Naive thymus-derived CD8-positive, alpha-beta T cell (primary cell): ENCODE data around the gene FAM217A. TPM values are rescaled to one million over a fixed set of nuclear protein-coding genes. Genes with fewer than 3 reads are reported as not detected.

Source experiments
- ATAC-seq, 2 donors: fragments of 150-1000 bp; cut with Tn5 transposase in 1 of 2; sonication (Bioruptor Pico), chemical (Tn5 transposase) in 1 of 2; 1 replicate in 1 of 2; 2 replicates in 1 of 2; pipeline ENCODE4 v1.10.0; 2021; ENCODE audit warnings: mild to moderate bottlenecking in 2 of 2, moderate library complexity in 2 of 2
- POLR2A ChIA-PET: fragments of 350-600 bp; sonication (Branson Sonifier 250); formaldehyde crosslinking; loops from one replicate; lab custom pipeline; 2021; ENCODE audit warnings: antibody characterized with exemption; lab: Charles Lee
- DNase-seq, 10 donors: peaks; one replicate each; pipeline versions ENCODE4 v3.0.0 to v3.0.0-alpha.2; 2020 to 2022
- H3K27ac Mint-ChIP-seq, 10 donors: one replicate each; pipeline ENCODE4 v1.8.0; 2020 to 2022; ENCODE audit warnings: mild to moderate bottlenecking in 10 of 10, mixed read lengths in 10 of 10, moderate library complexity in 4 of 10, inconsistent platforms in 1 of 10
- H3K27me3 Mint-ChIP-seq, 5 donors: one replicate each; pipeline ENCODE4 v1.8.0; 2021 to 2022; ENCODE audit warnings: mixed read lengths in 5 of 5
- H3K36me3 Mint-ChIP-seq, 3 donors: one replicate each; pipeline ENCODE4 v1.8.0; 2020 to 2022; ENCODE audit warnings: mixed read lengths in 3 of 3, mild to moderate bottlenecking in 2 of 3, inconsistent platforms in 1 of 3
- H3K4me1 Mint-ChIP-seq, 4 donors: one replicate each; pipeline ENCODE4 v1.8.0; 2021 to 2022; ENCODE audit warnings: mixed read lengths in 4 of 4
- H3K4me3 Mint-ChIP-seq, 10 donors: one replicate each; pipeline ENCODE4 v1.8.0; 2020 to 2022; ENCODE audit warnings: mild to moderate bottlenecking in 10 of 10, mixed read lengths in 10 of 10, moderate library complexity in 6 of 10, inconsistent platforms in 1 of 10
- H3K9me3 Mint-ChIP-seq, 9 donors: one replicate each; pipeline ENCODE4 v1.8.0; 2020 to 2022; ENCODE audit warnings: mixed read lengths in 9 of 9, mild to moderate bottlenecking in 3 of 9, inconsistent platforms in 1 of 9, moderate library complexity in 1 of 9
- polyA plus RNA-seq, 3 donors: library from polyadenylated mRNA; unstranded; fragments of 300-500 nt; fragmentation: Illumina TruSeq; gene quantifications; one replicate each; pipeline ENCODE4 v1.2.3, GENCODE V29; 2021
- total RNA-seq, 8 experiments: library from RNA in 2 of 8; stranded (reverse) in 2 of 8; gene quantifications; one replicate each; pipeline ENCODE4 v1.2.3 and lab custom pipeline; 2021 to 2026

The FAM217A gene
- total and polyA plus RNA-seq, 5 experiments from 2014 or later = 0.08 to 0.23 TPM; not detected in 3

DNA sequence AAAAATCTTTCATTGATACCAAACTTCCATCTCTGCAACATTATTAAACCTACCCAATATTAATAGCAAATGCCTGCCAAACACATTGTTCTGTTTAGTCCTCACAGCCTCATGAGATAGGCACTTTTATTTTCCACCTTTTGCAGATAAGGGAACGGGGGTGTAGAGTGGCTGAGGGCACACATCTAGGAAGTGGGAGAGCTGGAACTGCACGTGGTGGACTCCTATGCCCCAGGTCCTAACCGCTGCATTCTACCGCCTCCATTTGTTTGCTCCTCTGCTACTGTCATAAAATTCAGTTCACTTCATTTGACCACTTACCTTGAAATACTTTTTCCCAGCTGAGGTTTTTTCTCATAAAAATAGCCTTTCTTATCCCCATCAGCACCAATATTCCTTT is 7.6 kb downstream of the FAM217A start:
- Mint-ChIP-seq H3K4me1 (peaks cover 0 to 2% (median 0%) of the 10 kb centered on the region in 4 donors), H3K27me3 (peaks cover 0 to 5% (median 0%) of the 10 kb centered on the region in 5 donors), H3K9me3 (no peaks in the 10 kb centered on the region), H3K27ac (no peak overlapping the region), H3K36me3 (no peaks in the 10 kb centered on the region), H3K4me3 (no peak overlapping the region)
- POLR2A ChIA-PET = interaction anchor here (1.0 kb wide), 1 partner anchor 64 kb away, joined by 9 read pairs; the partner anchor contains the start of gene ECI2
- DNase-seq (no peak), ATAC-seq (no peak)

DNA sequence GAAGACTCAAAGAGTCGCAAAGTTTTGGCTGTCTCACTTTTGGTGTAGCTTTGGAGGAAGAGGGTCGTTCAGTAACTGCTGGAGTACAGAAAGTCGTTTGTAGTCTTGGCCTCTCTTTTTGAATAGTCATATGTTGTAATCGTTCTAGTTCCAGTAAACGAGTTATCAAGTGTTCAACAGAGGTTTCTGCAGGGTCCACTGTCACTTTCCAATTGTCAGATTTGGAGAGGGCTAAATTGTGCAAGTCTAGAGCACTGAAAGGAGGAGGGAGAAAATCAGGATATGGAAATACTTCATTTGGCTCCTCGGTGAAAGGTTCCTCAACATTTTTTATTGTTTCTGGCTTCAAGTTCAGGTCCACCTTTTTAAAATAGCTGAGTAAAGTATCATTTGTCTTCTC is 9.7 kb downstream of the FAM217A start:
- H3K36me3 Mint-ChIP-seq = peaks cover 0 to 20% (median 0%) of the 10 kb centered on the region in 3 donors
- H3K9me3 Mint-ChIP-seq = no peaks in the 10 kb centered on the region
- H3K4me1 Mint-ChIP-seq = peaks cover 0 to 3% (median 1%) of the 10 kb centered on the region in 4 donors
- ATAC-seq (no peak), DNase-seq (no peak)
- H3K27me3 Mint-ChIP-seq = no peaks in the 10 kb centered on the region
- no peak overlapping the region for H3K4me3 Mint-ChIP-seq
- no peak overlapping the region for H3K27ac Mint-ChIP-seq
- POLR2A ChIA-PET = interaction anchor here (0.7 kb wide), 1 partner anchor 58 kb away, joined by 3 read pairs; no protein-coding TSS in a partner anchor

DNA sequence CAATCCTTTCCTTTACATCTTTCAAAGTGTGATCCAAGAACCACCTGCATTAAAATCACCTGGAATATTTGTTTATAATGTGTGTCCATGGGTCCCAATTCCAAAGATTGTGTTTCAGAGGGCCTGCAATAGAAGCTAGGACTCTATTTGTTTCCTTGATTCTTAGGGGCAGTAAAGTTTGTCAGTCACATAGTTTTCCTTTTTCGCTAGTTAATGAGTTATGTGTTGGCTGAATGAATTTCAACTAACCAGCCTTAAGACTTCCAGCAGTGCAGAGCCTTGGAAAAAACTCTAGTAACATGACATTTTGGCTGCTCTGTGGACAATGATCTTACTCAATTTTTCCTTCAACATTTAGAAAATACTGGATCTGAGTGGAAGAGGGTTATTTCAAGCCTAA is 11.3 kb downstream of the FAM217A start:
- Mint-ChIP-seq H3K27me3 (no peaks in the 10 kb centered on the region), H3K9me3 (no peaks in the 10 kb centered on the region), H3K4me3 (no peak overlapping the region), H3K4me1 (peaks cover 0 to 3% (median 1%) of the 10 kb centered on the region in 4 donors), H3K36me3 (peaks cover 0 to 34% (median 0%) of the 10 kb centered on the region in 3 donors), H3K27ac (peak overlapping the region in 4 of 10 donors; percentile 5 to 24 (median 22))
- POLR2A ChIA-PET = no interaction called here
- ATAC-seq = no peak
- DNase-seq = no peak

DNA sequence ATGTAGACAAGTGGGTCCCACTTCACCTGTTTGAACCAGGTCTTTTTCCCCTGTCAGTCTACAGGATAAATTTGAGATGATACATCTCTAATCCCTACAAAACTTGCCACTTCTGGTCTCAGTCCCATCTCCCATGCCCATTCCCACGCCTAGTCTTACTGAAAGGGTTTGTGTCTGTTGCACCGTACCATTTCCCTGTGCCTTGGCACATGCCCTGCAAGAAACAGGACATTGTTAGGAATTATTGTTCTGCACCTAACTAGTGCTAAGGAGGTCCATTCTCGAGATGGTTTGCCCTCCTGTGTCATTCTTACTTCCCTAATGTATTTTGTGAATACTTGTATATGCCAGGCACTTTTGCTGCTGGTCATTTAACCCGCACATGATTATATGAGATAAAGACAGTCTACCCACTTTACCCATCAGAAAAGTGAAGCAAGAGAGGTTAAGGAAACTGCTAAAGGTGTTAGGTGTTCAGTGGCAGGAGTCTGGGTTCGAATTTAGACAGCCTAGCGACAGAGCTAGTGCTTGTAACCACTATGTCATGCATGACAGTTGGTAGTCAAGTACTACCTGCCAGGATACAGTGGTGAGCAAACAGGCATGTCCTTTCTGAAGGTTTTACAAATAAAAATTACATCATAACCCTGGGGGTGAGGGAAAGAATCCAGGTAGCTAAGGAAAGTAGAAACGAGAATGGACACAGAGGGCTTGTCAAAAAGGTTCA is 12.7 kb downstream of the FAM217A start:
- H3K27ac Mint-ChIP-seq = peak overlapping the region in 9 of 10 donors; percentile 3 to 87 (median 67)
- no peaks in the 10 kb centered on the region for H3K27me3 Mint-ChIP-seq
- POLR2A ChIA-PET = no interaction called here
- H3K36me3 Mint-ChIP-seq = peaks cover 0 to 46% (median 0%) of the 10 kb centered on the region in 3 donors
- H3K4me1 Mint-ChIP-seq = peaks cover 0 to 3% (median 1%) of the 10 kb centered on the region in 4 donors
- no peaks in the 10 kb centered on the region for H3K9me3 Mint-ChIP-seq
- no peak for ATAC-seq
- DNase-seq = no peak
- no peak overlapping the region for H3K4me3 Mint-ChIP-seq

DNA sequence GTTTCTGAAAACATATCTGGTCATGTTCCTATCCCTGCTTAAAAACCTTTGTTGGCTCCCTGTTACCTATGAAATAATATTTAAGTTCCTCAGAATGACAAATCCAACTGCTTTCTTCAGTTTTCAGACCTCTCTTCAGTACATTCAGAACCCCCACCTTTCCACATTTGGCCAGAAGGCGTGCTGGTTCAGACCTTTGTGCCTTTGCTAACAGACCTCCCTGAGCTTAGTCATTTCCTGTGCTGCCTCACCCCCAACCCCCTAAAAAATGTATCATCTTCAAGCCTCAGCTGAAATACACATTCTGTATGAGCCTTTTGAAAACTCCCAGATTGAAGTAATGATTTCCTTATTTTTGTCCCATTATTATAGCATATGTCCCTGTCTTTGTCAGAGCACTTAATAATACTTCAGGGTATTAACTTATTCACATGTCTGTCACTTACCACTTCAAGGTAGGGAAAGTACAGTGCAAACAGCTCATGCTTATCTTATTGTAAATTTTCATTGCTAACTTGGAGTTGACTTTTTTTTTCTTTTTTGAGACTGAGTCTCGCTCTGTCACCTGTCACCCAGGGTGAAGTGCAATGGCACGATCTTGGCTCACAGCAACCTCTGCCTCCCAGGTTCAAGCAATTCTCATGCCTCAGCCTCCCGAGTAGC is 19.7 kb downstream of the FAM217A start:
- POLR2A ChIA-PET = interaction anchor here (0.9 to 1.1 kb wide), 2 partner anchors 38 to 77 kb away, joined by 3 to 5 read pairs; a partner anchor contains a TSS
- peaks cover 0 to 90% (median 12%) of the 10 kb centered on the region in 3 donors for H3K36me3 Mint-ChIP-seq
- DNase-seq = peak in 9 of 10 donors; percentile 29 to 76 (median 45)
- peaks cover 9 to 39% (median 22%) of the 10 kb centered on the region in 4 donors for H3K4me1 Mint-ChIP-seq
- no peaks in the 10 kb centered on the region for H3K27me3 Mint-ChIP-seq
- H3K4me3 Mint-ChIP-seq = peak overlapping the region in 8 of 10 donors; percentile 0 to 71 (median 40)
- ATAC-seq = peak; percentile 73 to 86
- H3K9me3 Mint-ChIP-seq = no peaks in the 10 kb centered on the region
- peak overlapping the region; percentile 63 to 96 (median 86) for H3K27ac Mint-ChIP-seq

DNA sequence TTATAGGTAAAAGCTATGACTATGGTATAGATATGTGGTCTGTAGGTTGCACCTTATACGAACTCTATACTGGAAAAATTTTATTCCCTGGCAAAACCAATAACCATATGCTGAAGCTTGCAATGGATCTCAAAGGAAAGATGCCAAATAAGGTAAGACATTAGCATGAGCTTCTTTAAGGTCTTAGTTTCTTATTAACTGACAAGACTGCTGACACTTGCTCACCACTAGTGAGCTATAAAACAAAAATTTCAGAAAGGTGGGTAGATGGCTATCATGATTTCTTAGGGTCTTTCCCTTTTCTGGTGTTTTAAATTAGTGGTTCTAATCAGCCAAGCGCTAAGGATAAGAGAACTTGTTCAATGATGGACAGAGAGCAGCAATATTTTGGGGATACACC is 21.9 kb downstream of the FAM217A start:
- DNase-seq = no peak
- no peak overlapping the region for H3K4me3 Mint-ChIP-seq
- no peaks in the 10 kb centered on the region for H3K27me3 Mint-ChIP-seq
- H3K4me1 Mint-ChIP-seq = peaks cover 9 to 39% (median 22%) of the 10 kb centered on the region in 4 donors
- ATAC-seq = no peak
- H3K36me3 Mint-ChIP-seq = peaks cover 0 to 91% (median 23%) of the 10 kb centered on the region in 3 donors
- POLR2A ChIA-PET = no interaction called here
- H3K9me3 Mint-ChIP-seq = no peaks in the 10 kb centered on the region
- peak overlapping the region in 5 of 10 donors; percentile 17 to 82 (median 30) for H3K27ac Mint-ChIP-seq

DNA sequence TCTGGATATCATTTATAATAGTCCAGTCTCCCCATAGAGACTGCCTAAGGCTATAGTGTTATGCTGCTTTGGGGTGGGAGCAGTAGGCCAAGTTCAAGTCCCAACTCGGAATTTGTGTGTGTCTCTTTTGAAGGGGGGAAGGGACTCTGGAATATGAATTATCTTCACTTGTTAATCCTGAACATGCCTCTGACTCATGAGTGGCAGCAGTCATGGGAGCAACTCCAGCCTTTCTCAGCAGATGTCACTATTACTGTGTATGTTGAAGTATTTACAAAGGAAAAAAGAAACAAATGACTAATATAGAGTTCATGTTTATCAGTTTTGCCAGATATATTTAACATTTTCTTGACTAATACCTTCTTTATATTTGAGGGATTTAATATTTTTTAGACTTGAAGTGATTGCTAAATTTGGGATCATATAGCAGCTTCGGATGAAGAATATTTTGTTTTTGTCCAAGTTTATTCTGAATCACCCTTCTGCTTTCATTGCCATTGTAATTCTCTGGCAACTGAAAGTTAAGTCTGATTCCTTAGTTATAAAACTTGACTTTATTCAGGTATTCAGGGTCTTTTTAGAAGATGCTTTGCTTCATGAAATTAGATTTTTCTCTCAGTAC is 23.4 kb downstream of the FAM217A start:
- POLR2A ChIA-PET = no interaction called here
- H3K36me3 Mint-ChIP-seq = peaks cover 0 to 95% (median 23%) of the 10 kb centered on the region in 3 donors

DNA sequence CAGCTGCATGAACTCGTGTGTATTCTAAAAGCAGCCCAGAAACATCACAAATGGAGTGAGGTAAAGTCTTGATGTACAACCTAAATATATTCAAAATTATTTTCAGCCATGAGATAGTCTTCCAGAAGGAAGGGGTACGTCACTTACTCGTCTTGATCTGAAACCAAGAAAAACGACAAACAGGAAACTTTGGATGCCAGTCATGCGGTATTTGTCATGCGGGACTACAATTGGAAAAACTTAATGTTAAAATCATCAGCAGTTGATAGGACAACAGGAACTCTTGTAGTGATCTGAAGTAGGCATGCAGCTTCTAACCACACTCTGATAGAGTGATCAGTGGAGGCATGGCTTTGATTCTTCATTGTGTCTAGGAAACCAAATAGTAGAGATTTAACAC is 29.7 kb downstream of the FAM217A start:
- H3K4me3 Mint-ChIP-seq = no peak overlapping the region
- H3K36me3 Mint-ChIP-seq = peaks cover 0 to 93% (median 35%) of the 10 kb centered on the region in 3 donors
- no peaks in the 10 kb centered on the region for H3K27me3 Mint-ChIP-seq
- ATAC-seq = no peak
- POLR2A ChIA-PET = no interaction called here
- no peak overlapping the region for H3K27ac Mint-ChIP-seq
- no peak for DNase-seq
- peaks cover 0 to 3% (median 0%) of the 10 kb centered on the region in 4 donors for H3K4me1 Mint-ChIP-seq
- H3K9me3 Mint-ChIP-seq = no peaks in the 10 kb centered on the region

More for the DNA sequence above, 23.4 kb downstream of the FAM217A start:
- peak overlapping the region in 5 of 10 donors; percentile 8 to 75 (median 56) for H3K27ac Mint-ChIP-seq
- H3K4me1 Mint-ChIP-seq = peaks cover 9 to 34% (median 22%) of the 10 kb centered on the region in 4 donors
- no peaks in the 10 kb centered on the region for H3K9me3 Mint-ChIP-seq
- no peak overlapping the region for H3K4me3 Mint-ChIP-seq
- no peaks in the 10 kb centered on the region for H3K27me3 Mint-ChIP-seq
- DNase-seq (peak in 1 of 10 donors; percentile 5), ATAC-seq (no peak)

DNA sequence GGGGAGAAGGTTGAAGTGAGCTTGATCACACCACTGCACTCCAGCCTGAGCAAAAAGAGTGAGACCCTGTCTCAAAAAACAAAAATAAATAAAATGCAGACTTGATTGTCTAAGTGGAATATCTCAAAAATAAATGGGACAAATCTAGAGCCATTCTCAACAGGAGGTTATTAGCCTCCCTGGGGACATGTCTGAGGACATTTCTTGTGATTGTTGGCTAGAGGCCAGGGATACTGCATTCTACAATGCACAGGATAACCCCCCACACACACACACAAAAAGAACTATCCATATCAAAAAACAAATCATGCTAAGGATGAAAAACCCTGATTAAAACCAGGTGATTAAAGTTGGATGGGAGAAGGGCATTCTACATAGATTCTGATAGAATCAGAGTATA is 37.5 kb downstream of the FAM217A start:
- Mint-ChIP-seq H3K4me3 (no peak overlapping the region), H3K36me3 (peaks cover 6 to 97% (median 26%) of the 10 kb centered on the region in 3 donors)

DNA sequence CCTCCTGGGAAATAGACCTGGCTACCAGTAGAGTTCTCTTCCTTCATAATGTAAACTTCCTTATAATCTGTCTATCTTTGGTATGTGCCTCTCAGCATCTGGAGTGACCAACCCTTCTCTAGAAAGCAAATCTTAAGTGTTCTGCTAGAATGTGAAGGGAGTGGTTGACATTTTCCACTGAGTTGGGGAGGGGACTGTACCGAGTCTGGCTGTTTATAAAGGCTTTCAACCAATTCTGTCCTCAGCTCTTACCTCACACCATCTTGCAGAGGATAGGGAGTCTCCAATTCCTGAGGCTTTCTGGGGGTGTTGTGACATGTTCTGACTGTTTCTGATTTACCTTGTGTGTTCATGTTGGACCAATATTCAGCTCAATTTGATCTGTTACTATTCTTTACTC is 39.6 kb downstream of the FAM217A start:
- no peak for ATAC-seq
- H3K4me3 Mint-ChIP-seq = no peak overlapping the region
- POLR2A ChIA-PET = no interaction called here
- peak overlapping the region in 5 of 10 donors; percentile 29 to 83 (median 68) for H3K27ac Mint-ChIP-seq
- DNase-seq = no peak
- peaks cover 6 to 91% (median 20%) of the 10 kb centered on the region in 3 donors for H3K36me3 Mint-ChIP-seq
- no peaks in the 10 kb centered on the region for H3K9me3 Mint-ChIP-seq
- H3K27me3 Mint-ChIP-seq = peaks cover 0 to 2% (median 0%) of the 10 kb centered on the region in 5 donors
- H3K4me1 Mint-ChIP-seq = peaks cover 19 to 54% (median 39%) of the 10 kb centered on the region in 4 donors

More for the DNA sequence above, 37.5 kb downstream of the FAM217A start:
- Mint-ChIP-seq H3K9me3 (no peaks in the 10 kb centered on the region), H3K27me3 (peaks cover 0 to 2% (median 0%) of the 10 kb centered on the region in 5 donors), H3K27ac (peak overlapping the region in 6 of 10 donors; percentile 40 to 83 (median 46)), H3K4me1 (peaks cover 14 to 40% (median 26%) of the 10 kb centered on the region in 4 donors)
- DNase-seq = no peak
- POLR2A ChIA-PET = no interaction called here
- no peak for ATAC-seq

DNA sequence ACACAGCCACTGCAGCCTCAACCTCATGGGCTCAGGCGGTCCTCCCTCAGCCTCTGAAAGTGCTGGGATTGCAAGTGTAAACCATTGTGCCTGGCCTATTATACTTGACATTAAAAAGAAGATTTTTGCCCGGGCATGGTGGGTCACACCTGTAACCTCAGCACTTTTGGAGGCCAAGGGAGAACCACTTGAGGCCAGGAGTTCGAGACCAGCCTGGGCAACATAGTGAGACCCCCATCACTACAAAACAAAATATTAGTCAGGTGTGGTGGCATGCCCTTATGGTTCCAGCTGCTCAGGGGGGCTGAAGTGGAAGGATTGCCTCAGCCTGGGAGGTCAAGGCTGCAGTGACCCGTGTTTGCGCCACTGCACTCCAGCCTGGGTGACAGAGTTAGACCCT is 42.4 kb downstream of the FAM217A start:
- H3K4me3 Mint-ChIP-seq = peak overlapping the region in 1 of 10 donors; percentile 38
- H3K36me3 Mint-ChIP-seq = peaks cover 16 to 88% (median 25%) of the 10 kb centered on the region in 3 donors
- H3K9me3 Mint-ChIP-seq = no peaks in the 10 kb centered on the region
- no peak for ATAC-seq
- no peaks in the 10 kb centered on the region for H3K27me3 Mint-ChIP-seq
- H3K4me1 Mint-ChIP-seq = peaks cover 35 to 72% (median 58%) of the 10 kb centered on the region in 4 donors
- POLR2A ChIA-PET = interaction anchor here (1.0 kb wide), 1 partner anchor 15 kb away, joined by 3 read pairs; a partner anchor contains a TSS
- peak overlapping the region in 6 of 10 donors; percentile 22 to 87 (median 71) for H3K27ac Mint-ChIP-seq
- DNase-seq = no peak

DNA sequence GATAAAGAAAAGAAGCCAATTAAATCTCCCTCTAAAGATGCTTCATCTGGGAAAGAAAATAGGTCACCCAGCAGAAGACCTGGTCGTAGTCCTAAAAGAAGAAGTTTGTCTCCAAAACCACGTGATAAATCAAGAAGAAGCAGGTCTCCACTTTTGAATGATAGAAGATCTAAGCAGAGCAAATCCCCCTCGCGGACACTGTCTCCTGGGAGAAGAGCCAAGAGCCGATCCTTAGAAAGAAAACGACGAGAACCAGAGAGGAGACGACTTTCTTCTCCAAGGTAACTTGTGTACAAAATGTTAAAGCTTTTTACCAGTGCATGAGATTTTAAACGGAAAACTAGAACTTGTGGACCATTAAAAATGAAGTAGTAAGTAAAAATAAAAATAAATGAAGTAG is 46.5 kb downstream of the FAM217A start:
- Mint-ChIP-seq H3K27me3 (no peaks in the 10 kb centered on the region), H3K9me3 (no peaks in the 10 kb centered on the region), H3K4me3 (peak overlapping the region in 7 of 10 donors; percentile 1 to 46 (median 35)), H3K4me1 (peaks cover 46 to 86% (median 82%) of the 10 kb centered on the region in 4 donors), H3K36me3 (peaks cover 15 to 79% (median 28%) of the 10 kb centered on the region in 3 donors), H3K27ac (peak overlapping the region in 3 of 10 donors; percentile 17 to 19 (median 17))
- POLR2A ChIA-PET = no interaction called here
- ATAC-seq (no peak), DNase-seq (no peak)
